ENCODE data around the gene ETV6.

GRCh38 chr12:11879306-11879705, 229.8 kb downstream of the ETV6 start:
- TF ChIP-seq POLR2A (IDR thresholded peaks at IDR 0.05; ENCODE audit: low read depth, low read length) (no peak), POLR2AphosphoS5 (IDR thresholded peaks at IDR 0.05; ENCODE audit: low read depth, low read length) (no peak)

Measured in GM12892 (cell line).